Immature natural killer cell (primary cell): ENCODE results near the gene POLH. TPM values are rescaled to one million over a fixed set of nuclear protein-coding genes. Genes with fewer than 3 reads are reported as not detected.

Source experiments
- DNase-seq, 3 donors: peaks; one replicate each; pipeline ENCODE4 v3.0.0; 2022; ENCODE audit warnings: mixed read lengths in 1 of 3
- H3K27ac Mint-ChIP-seq, 6 donors: one replicate each; pipeline ENCODE4 v1.8.0; 2020; ENCODE audit warnings: mixed read lengths in 6 of 6, mild to moderate bottlenecking in 5 of 6, inconsistent platforms in 4 of 6, moderate library complexity in 3 of 6
- H3K27me3 Mint-ChIP-seq, 3 donors: one replicate each; pipeline ENCODE4 v1.8.0; 2020 to 2021; ENCODE audit warnings: low read depth in 3 of 3, mild to moderate bottlenecking in 3 of 3, mixed read lengths in 3 of 3, moderate library complexity in 3 of 3, inconsistent platforms in 1 of 3
- H3K36me3 Mint-ChIP-seq, 3 donors: one replicate each; pipeline ENCODE4 v1.8.0; 2020; ENCODE audit warnings: mixed read lengths in 3 of 3, inconsistent platforms in 2 of 3, mild to moderate bottlenecking in 2 of 3
- H3K4me1 Mint-ChIP-seq, 2 donors: one replicate each; pipeline ENCODE4 v1.8.0; 2020; ENCODE audit warnings: inconsistent platforms in 2 of 2, mild to moderate bottlenecking in 2 of 2, mixed read lengths in 2 of 2, moderate library complexity in 1 of 2
- H3K4me3 Mint-ChIP-seq, 5 donors: one replicate each; pipeline ENCODE4 v1.8.0; 2020; ENCODE audit warnings: mild to moderate bottlenecking in 5 of 5, mixed read lengths in 5 of 5, inconsistent platforms in 3 of 5, moderate library complexity in 3 of 5
- H3K9me3 Mint-ChIP-seq, 6 donors: one replicate each; pipeline ENCODE4 v1.8.0; 2020; ENCODE audit warnings: mild to moderate bottlenecking in 6 of 6, mixed read lengths in 6 of 6, inconsistent platforms in 4 of 6, moderate library complexity in 3 of 6
- polyA plus RNA-seq, 3 donors: library from polyadenylated mRNA; unstranded; fragments of 300-500 nt; fragmentation: Illumina TruSeq; gene quantifications; one replicate each; pipeline ENCODE4 v1.2.3, GENCODE V29; 2021

Gene POLH
- polyA plus RNA-seq, 3 donors from 2014 or later, result 3.9 to 16.8 TPM; not detected in 1

DNA sequence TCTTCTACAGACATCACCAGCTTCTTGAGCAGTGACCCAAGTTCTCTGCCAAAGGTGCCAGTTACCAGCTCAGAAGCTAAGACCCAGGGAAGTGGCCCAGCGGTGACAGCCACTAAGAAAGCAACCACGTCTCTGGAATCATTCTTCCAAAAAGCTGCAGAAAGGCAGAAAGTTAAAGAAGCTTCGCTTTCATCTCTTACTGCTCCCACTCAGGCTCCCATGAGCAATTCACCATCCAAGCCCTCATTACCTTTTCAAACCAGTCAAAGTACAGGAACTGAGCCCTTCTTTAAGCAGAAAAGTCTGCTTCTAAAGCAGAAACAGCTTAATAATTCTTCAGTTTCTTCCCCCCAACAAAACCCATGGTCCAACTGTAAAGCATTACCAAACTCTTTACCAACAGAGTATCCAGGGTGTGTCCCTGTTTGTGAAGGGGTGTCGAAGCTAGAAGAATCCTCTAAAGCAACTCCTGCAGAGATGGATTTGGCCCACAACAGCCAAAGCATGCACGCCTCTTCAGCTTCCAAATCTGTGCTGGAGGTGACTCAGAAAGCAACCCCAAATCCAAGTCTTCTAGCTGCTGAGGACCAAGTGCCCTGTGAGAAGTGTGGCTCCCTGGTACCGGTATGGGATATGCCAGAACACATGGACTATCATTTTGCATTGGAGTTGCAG is 37.9 kb downstream of the POLH start:
- Mint-ChIP-seq H3K4me3 (no peak overlapping the region), H3K27ac (peak overlapping the region in 2 of 6 donors; percentile 2 to 36), H3K36me3 (peaks cover 4 to 15% (median 4%) of the 10 kb centered on the region in 3 donors), H3K27me3 (no peaks in the 10 kb centered on the region), H3K4me1 (no peaks in the 10 kb centered on the region), H3K9me3 (no peaks in the 10 kb centered on the region)
- no peak for DNase-seq

DNA sequence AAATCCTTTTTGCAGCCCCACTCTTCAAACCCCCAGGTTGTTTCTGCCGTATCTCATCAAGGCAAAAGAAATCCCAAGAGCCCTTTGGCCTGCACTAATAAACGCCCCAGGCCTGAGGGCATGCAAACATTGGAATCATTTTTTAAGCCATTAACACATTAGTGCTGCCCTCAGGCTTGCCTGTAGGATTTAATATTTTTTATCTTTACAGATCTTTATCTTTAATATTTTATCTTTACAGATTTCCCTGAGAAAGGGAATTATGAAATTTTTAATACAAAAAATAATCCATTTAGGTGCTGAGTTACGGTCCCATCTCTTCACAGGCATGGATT is 38.4 kb downstream of the POLH start:
- Mint-ChIP-seq H3K27ac (no peak overlapping the region), H3K9me3 (no peaks in the 10 kb centered on the region), H3K36me3 (peaks cover 4 to 15% (median 4%) of the 10 kb centered on the region in 3 donors), H3K4me1 (no peaks in the 10 kb centered on the region), H3K27me3 (no peaks in the 10 kb centered on the region), H3K4me3 (no peak overlapping the region)
- DNase-seq, result no peak

DNA sequence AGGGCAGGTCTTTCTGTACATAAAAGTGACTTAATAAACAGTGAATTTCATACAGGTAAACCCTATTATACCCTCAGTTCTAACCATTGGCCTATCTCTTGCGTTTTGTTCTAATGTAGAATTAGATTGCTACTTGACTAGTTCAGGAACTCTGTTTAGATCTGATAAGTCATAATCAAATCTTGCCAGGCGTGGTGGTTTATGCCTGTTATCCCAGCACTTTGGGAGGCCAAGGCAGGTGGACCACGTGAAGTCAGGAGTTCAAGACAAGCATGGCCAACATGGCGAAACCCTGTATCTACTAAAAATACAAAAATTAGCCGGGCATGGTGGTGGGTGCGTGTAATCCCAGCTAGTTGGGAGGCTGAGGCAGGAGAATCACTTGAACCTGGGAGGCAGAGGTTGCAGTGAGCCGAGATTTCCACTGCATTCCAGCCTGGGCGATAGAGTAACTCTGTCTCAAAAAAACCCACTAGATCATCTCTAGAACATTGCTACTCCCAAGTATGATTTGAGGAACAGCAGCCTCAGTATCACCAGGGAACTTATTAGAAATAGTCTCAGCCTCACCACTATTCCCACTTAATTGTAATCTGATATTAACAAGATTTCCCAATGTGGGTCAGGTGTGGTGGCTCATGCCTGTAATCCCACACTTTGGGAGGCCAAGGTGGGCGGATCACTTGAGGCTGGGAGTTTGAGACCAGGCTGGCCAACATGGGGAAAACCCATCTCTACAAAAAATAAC is 40.9 kb downstream of the POLH start:
- DNase-seq, result no peak
- peak overlapping the region in 1 of 6 donors; percentile 29 for H3K27ac Mint-ChIP-seq
- H3K4me1 Mint-ChIP-seq, result no peaks in the 10 kb centered on the region
- H3K36me3 Mint-ChIP-seq, result peaks cover under 1 to 8% (median 4%) of the 10 kb centered on the region in 3 donors
- no peaks in the 10 kb centered on the region for H3K9me3 Mint-ChIP-seq
- H3K4me3 Mint-ChIP-seq, result no peak overlapping the region
- no peaks in the 10 kb centered on the region for H3K27me3 Mint-ChIP-seq

DNA sequence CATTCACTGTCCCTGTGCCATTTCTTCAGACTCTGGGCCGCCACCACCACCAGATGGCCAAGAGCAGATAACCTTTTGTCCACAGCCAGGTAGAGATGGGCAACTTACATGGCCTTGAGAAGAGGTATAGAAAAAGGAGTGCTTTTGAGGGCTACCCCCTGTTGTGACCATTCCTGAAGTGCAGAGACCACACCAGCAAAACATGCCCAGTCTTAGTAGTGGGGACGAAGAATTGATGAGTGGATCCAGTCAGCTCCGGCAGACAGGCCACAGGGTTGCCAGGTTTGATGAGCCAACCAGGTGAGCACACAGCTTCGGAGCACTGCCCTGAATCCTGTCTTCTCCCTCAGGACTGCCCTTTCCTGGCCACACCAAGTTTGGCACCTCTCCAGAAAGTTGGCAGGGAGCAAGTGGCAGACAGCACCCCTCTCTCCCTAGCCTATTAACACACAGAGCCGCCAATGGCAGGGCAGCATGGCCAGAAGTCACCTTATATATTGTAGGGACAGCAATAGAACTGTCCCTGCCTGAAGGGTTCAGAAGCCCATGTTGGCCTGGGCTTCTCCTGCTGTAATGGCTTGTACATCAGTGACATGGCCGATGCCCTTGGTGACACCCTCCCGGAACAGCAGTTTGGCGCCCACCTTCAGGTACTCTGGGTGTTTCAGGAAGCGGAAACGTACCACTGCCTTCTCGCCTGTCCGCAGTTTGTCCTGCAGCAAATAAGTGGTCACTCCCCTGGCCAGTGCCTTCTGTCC is 45.3 kb downstream of the POLH start:
- H3K27me3 Mint-ChIP-seq, result no peaks in the 10 kb centered on the region
- peaks cover 2 to 5% of the 10 kb centered on the region in 2 donors for H3K4me1 Mint-ChIP-seq
- H3K27ac Mint-ChIP-seq, result peak overlapping the region in 2 of 6 donors; percentile 8 to 61
- no peaks in the 10 kb centered on the region for H3K9me3 Mint-ChIP-seq
- H3K36me3 Mint-ChIP-seq, result peaks cover 12 to 19% (median 13%) of the 10 kb centered on the region in 3 donors
- no peak for DNase-seq
- H3K4me3 Mint-ChIP-seq, result no peak overlapping the region

DNA sequence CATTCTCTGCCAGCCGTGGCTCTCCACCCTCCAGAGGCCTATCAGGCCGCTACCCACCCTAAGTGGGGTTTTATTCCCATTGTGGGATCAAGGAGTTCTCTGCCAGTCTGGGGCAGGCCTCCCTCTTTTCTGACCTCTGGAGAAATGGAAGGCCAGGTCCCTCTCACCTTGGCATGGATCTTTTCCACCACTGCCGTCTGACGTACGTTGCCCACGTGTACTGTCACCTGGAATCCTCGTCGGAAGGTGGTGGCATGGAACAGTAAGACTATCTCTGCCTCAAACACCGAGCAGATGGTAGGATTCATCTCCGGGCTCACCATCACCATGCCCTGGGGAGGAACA is 45.8 kb downstream of the POLH start:
- Mint-ChIP-seq H3K27ac (peak overlapping the region in 1 of 6 donors; percentile 8), H3K9me3 (no peaks in the 10 kb centered on the region), H3K27me3 (no peaks in the 10 kb centered on the region), H3K4me1 (peaks cover 5 to 10% of the 10 kb centered on the region in 2 donors), H3K36me3 (peaks cover 12 to 19% (median 13%) of the 10 kb centered on the region in 3 donors), H3K4me3 (no peak overlapping the region)
- no peak for DNase-seq

DNA sequence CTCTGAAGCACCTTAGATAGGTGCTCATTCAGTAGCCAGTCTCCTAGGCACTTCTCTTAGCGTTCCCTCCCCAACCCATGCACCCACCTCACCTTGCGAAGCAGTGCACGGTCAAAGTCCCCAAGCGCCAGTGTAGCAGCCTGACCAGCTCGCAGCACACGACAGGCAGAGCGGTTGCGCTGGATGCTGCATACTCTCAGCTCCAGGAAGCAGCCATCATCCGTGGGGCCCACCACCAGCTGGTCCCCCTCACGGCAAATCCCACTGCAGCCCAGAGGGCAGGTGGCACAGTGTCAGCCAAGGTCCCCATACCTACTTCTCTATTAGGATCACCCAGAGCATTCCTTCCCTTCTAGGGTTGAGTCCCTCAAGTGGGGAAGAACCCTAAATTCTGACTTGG is 46.6 kb downstream of the POLH start:
- H3K27ac Mint-ChIP-seq, result peak overlapping the region in 1 of 6 donors; percentile 31
- peaks cover 12 to 18% of the 10 kb centered on the region in 2 donors for H3K4me1 Mint-ChIP-seq
- no peaks in the 10 kb centered on the region for H3K27me3 Mint-ChIP-seq
- no peaks in the 10 kb centered on the region for H3K9me3 Mint-ChIP-seq
- no peak for DNase-seq
- H3K4me3 Mint-ChIP-seq, result no peak overlapping the region
- H3K36me3 Mint-ChIP-seq, result peaks cover 12 to 19% (median 13%) of the 10 kb centered on the region in 3 donors

DNA sequence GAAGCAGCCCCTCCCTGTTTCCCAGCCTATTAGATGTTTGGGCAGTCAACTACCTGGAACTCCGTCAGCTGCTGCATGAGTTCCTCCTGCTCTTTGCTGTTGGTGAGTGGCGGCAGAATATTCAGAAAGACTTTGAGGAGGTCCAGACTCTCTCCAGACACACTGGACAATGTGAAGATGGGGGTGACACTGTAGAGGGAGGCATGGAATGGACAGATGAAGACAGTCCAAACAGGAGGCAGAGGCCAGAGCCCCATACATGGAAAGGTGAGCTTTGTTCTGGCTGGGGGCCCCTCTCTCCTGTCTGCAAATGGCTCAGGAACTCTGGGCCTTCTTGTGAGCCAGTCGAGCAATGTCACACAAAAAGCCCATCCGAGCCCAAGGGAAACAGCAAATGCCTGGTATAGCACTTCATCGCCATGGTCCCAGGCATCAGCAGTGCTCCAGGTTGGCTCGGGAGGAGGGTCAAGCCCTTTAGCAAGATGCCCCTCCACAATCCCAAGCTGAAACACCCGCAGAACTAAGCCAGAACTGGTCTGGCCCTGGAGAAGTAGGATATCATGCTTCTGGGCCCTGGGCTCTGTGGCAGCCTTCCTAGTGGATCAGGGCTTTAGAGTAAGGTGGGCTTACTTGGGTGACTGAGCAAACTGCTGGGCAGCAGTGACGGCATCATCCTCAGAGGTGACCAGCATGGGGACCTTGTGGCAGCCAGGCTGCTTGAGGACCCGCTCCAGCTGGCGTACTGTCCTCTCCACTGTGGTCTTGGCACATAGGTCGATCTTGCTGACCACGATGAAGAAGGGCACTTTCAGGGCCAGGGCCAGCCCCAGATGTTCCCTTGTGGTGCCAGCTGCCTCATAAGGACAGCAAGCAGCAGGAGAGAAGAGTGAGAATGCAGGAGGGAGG is 48.1 kb downstream of the POLH start:
- Mint-ChIP-seq H3K36me3 (peaks cover 12 to 19% (median 13%) of the 10 kb centered on the region in 3 donors), H3K9me3 (no peaks in the 10 kb centered on the region), H3K4me1 (peaks cover 21 to 31% of the 10 kb centered on the region in 2 donors), H3K27ac (peak overlapping the region in 1 of 6 donors; percentile 25), H3K27me3 (peaks cover 0 to 3% (median 3%) of the 10 kb centered on the region in 3 donors), H3K4me3 (no peak overlapping the region)
- no peak for DNase-seq

DNA sequence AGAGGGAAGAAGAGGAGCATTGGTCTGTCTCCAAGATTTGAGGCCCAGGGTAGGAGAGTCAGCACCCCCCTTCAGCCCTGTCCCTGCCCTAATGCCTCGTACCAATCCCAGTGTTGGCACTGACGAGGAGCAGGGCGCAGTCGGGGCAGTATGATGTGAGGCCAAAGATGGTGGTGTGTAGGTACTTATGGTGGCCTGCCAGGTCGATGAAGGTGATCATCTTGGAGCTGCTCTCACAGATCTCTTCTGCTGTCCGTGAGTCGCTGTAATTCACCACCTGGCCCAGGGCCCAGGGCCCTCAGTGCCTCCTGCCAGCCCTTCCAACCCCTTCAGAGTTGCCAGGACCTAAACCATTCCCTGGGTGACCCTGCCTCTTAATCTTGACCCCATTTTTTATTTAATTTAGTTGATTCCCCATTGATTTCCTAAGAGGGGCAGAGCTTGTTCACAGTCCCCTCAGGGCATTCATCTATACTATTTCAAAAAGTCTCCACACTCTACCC is 48.9 kb downstream of the POLH start:
- no peak overlapping the region for H3K4me3 Mint-ChIP-seq
- no peaks in the 10 kb centered on the region for H3K9me3 Mint-ChIP-seq
- no peak for DNase-seq
- H3K27me3 Mint-ChIP-seq, result peaks cover 3 to 6% (median 3%) of the 10 kb centered on the region in 3 donors
- peaks cover 12 to 19% (median 13%) of the 10 kb centered on the region in 3 donors for H3K36me3 Mint-ChIP-seq
- peak overlapping the region in 1 of 6 donors; percentile 25 for H3K27ac Mint-ChIP-seq
- peaks cover 25 to 38% of the 10 kb centered on the region in 2 donors for H3K4me1 Mint-ChIP-seq

DNA sequence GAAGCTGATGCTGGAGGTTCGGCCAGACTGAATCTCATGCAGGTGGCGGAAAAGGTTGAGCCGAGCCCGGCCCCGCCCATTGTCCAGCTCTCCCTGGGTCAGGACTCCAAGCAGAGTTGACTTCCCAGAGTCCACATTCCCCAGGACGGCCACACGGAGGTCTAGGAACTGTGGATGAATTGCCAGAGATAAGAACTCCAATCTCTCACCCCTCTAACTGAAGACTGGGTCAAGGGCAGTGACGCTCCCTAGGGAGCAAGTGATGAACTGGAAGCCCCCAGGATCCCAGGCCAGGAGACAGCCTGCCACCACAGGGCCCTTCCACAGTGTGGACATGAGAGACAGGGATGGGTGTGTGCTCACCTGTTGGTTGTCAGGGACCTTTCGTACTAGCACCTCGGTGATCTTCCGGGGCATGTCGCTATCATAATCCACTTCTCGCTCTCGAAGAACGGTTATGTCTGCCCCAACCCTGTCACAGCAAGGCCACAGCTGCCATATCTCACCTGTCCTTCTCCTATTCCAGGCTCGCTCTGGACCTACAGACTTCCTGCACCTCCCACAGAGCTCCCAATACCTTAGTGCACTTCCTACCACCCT is 49.5 kb downstream of the POLH start:
- Mint-ChIP-seq H3K9me3 (no peaks in the 10 kb centered on the region), H3K4me3 (no peak overlapping the region), H3K4me1 (peaks cover 30 to 43% of the 10 kb centered on the region in 2 donors), H3K27ac (peak overlapping the region in 1 of 6 donors; percentile 76), H3K36me3 (peaks cover 12 to 19% (median 13%) of the 10 kb centered on the region in 3 donors), H3K27me3 (peaks cover 3 to 8% (median 3%) of the 10 kb centered on the region in 3 donors)
- DNase-seq, result no peak

DNA sequence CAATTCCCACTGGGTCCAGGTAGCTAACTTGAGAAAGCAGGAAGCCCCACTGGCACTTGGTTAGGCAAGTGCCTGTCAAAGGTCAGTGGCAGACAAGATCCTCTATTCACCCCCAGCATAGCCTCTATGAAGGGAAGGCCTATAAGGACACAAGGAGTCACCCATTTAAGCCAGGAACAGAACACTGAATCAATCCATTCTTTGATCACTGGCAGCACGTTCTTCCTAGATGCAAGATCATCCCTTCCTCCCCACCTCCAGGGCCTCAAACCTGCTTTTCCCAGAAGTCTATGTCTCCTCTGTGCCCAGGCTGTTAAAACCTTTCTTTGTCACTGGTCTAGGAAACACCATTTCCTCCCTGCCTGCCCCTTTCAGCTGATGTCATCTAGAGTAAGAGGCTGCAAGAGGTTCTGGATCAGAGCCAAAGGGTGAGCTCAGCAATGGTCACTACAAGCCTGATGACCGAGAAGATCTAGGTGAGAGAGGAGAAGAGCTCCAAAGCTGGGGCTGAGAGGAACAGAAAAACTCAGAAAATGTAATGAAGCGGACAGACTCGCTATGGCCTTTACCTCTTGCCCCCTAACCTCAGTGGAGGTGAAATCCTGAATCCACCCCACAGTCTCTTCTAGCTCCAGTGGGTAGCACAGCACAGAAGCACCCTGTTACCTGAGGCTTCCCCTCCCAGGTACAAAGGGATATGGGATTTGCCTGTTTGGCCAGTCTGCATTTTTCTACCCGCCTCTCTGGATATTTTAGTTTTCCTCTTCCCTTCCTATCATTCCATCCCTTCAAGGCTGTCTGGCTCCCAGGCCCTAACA is 51.2 kb downstream of the POLH start:
- Mint-ChIP-seq H3K9me3 (no peaks in the 10 kb centered on the region), H3K4me1 (peaks cover 31 to 43% of the 10 kb centered on the region in 2 donors), H3K36me3 (peaks cover 8 to 16% (median 11%) of the 10 kb centered on the region in 3 donors), H3K27me3 (peaks cover 3 to 8% (median 3%) of the 10 kb centered on the region in 3 donors), H3K4me3 (peak overlapping the region; percentile 58 to 70 (median 67)), H3K27ac (peak overlapping the region; percentile 13 to 83 (median 68))
- no peak for DNase-seq

DNA sequence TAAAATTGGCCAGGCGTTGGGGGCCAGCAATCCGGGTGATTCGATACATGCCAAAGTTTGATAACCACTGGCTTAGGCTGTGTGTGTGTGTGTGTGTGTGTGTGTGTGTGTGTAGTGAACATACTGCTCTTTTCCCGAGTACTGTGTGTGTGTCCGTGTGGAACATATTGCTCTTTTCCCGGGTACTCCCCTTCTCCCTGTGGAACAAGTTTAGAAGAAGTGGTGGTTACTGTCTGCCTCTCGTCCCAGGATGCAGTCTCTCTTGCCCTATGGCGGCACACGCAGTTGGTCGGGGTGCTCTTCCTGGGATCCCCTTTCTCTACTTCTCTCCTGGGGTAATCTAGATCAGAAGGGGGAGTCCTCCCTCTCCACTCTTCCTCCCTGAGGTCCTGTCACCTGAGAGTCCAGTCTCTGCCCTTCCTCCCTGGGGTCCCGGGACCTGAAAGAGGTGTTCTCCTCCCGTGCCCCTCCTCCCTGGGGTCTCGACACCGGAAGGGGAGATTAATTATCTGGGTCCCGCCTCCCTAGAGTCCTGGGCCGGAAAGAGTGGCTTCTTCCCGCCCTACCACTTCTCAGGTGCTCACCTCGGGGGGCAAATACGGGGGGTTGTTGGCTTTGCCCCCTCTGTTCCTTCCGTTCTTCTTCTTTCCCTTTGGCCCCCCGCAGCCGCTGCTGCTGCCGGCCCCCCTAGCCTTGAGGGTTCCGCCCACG is 52.6 kb downstream of the POLH start:
- H3K4me1 Mint-ChIP-seq, result peaks cover 31 to 43% of the 10 kb centered on the region in 2 donors
- H3K36me3 Mint-ChIP-seq, result peaks cover 5 to 9% (median 7%) of the 10 kb centered on the region in 3 donors
- H3K27me3 Mint-ChIP-seq, result peaks cover 3 to 8% (median 3%) of the 10 kb centered on the region in 3 donors
- peak in 2 of 3 donors; percentile 39 to 48 for DNase-seq
- H3K9me3 Mint-ChIP-seq, result no peaks in the 10 kb centered on the region
- peak overlapping the region; percentile 99 to 100 (median 99) for H3K4me3 Mint-ChIP-seq
- H3K27ac Mint-ChIP-seq, result peak overlapping the region; percentile 88 to 97 (median 93)
